Measurements from ENCODE around the gene CAGE1.

DNA sequence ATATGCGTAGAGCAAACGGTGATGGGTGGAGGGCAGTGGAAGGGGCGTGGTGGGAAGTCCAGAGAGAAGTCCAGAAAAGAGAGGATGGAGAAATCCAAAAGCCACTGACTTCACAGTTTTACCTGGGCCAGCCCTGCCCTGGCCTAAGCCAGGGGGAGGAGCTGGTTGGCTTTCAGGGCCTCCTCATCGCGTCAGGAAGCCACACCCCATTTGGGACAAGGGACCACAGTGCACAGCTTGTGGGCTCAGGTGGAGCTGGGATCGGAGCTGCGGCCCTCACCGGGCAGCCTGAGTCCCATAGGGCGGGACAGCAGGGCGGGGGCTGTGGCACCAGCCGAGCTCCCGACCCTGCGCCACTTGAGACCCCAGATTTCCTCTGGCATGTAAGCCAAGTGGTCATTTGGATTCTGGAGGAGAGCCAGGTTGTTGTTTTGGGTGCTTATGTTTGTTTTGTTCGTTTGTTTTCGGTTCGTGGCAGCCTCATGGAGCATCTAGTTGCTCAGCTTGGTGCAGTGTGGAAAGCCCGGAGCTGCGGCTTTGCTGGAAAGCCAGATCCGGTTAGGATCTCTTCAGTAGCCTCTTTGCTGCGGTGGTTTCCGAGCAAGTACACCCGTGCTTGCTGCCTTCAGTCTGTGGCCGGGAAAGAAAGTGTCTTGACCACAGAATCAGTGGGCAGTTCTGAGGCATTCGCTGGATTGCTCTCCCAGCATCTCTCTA is 42.3 kb upstream of the CAGE1 start:
- TF ChIP-seq, protein P1, sequence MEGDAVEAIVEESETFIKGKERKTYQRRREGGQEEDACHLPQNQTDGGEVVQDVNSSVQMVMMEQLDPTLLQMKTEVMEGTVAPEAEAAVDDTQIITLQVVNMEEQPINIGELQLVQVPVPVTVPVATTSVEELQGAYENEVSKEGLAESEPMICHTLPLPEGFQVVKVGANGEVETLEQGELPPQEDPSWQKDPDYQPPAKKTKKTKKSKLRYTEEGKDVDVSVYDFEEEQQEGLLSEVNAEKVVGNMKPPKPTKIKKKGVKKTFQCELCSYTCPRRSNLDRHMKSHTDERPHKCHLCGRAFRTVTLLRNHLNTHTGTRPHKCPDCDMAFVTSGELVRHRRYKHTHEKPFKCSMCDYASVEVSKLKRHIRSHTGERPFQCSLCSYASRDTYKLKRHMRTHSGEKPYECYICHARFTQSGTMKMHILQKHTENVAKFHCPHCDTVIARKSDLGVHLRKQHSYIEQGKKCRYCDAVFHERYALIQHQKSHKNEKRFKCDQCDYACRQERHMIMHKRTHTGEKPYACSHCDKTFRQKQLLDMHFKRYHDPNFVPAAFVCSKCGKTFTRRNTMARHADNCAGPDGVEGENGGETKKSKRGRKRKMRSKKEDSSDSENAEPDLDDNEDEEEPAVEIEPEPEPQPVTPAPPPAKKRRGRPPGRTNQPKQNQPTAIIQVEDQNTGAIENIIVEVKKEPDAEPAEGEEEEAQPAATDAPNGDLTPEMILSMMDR (conservative IDR thresholded peaks at IDR 0.05; ENCODE audit: low read depth in 2 of 2): no peak
- no peak for TF ChIP-seq EZH2phosphoT487 (IDR thresholded peaks at IDR 0.05; ENCODE audit: unreplicated experiment)
- TF ChIP-seq, protein P2, sequence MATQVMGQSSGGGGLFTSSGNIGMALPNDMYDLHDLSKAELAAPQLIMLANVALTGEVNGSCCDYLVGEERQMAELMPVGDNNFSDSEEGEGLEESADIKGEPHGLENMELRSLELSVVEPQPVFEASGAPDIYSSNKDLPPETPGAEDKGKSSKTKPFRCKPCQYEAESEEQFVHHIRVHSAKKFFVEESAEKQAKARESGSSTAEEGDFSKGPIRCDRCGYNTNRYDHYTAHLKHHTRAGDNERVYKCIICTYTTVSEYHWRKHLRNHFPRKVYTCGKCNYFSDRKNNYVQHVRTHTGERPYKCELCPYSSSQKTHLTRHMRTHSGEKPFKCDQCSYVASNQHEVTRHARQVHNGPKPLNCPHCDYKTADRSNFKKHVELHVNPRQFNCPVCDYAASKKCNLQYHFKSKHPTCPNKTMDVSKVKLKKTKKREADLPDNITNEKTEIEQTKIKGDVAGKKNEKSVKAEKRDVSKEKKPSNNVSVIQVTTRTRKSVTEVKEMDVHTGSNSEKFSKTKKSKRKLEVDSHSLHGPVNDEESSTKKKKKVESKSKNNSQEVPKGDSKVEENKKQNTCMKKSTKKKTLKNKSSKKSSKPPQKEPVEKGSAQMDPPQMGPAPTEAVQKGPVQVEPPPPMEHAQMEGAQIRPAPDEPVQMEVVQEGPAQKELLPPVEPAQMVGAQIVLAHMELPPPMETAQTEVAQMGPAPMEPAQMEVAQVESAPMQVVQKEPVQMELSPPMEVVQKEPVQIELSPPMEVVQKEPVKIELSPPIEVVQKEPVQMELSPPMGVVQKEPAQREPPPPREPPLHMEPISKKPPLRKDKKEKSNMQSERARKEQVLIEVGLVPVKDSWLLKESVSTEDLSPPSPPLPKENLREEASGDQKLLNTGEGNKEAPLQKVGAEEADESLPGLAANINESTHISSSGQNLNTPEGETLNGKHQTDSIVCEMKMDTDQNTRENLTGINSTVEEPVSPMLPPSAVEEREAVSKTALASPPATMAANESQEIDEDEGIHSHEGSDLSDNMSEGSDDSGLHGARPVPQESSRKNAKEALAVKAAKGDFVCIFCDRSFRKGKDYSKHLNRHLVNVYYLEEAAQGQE (IDR thresholded peaks at IDR 0.05; ENCODE audit: unreplicated experiment): no peak
